ENCODE data around the gene PADI6.
"Not testable (repeated sequence)": the region's sequence is repeated elsewhere in the genome, so short reads cannot be mapped to it uniquely, and the experiment has no call there.

Gene PADI6

GRCh38 chr1:17405898-17406759 is 34.1 kb downstream of the PADI6 start:
- peak; percentile 28 to 37 for DNase-seq

- DNase-seq, result not testable (repeated sequence)
Observed at GRCh38 chr1:17406760-17407475, 34.9 kb downstream of the PADI6 start.

- not testable (repeated sequence) for DNase-seq
Observed at GRCh38 chr1:17407786-17408514, 36.0 kb downstream of the PADI6 start.

GRCh38 chr1:17409391-17409811 is 37.4 kb downstream of the PADI6 start:
- DNase-seq, result no peak

- no peak for DNase-seq
Observed at GRCh38 chr1:17412093-17412870, 40.3 kb downstream of the PADI6 start.

- no peak for DNase-seq
Observed at GRCh38 chr1:17414022-17414421, 42.0 kb downstream of the PADI6 start.

- no peak for DNase-seq
Observed at GRCh38 chr1:17416389-17416788, 44.4 kb downstream of the PADI6 start.

GRCh38 chr1:17419626-17420328 is 47.8 kb downstream of the PADI6 start:
- DNase-seq, result peak; percentile 58 to 64

GRCh38 chr1:17420391-17420918 is 48.5 kb downstream of the PADI6 start:
- DNase-seq, result no peak

- DNase-seq, result no peak
Observed at GRCh38 chr1:17422461-17422860, 50.5 kb downstream of the PADI6 start.

GRCh38 chr1:17423781-17424245 is 51.8 kb downstream of the PADI6 start:
- no peak for DNase-seq

GRCh38 chr1:17425806-17426600 is 54.0 kb downstream of the PADI6 start:
- no peak for DNase-seq

- DNase-seq, result no peak
Observed at GRCh38 chr1:17427696-17428660, 56.0 kb downstream of the PADI6 start.

GRCh38 chr1:17429183-17429582 is 57.2 kb downstream of the PADI6 start:
- DNase-seq, result no peak

- no peak for DNase-seq
Observed at GRCh38 chr1:17432412-17432811, 60.4 kb downstream of the PADI6 start.

- no peak for DNase-seq
Observed at GRCh38 chr1:17433261-17433660, 61.3 kb downstream of the PADI6 start.

GRCh38 chr1:17434016-17434415 is 62.0 kb downstream of the PADI6 start:
- no peak for DNase-seq

- no peak for DNase-seq
Observed at GRCh38 chr1:17434601-17435000, 62.6 kb downstream of the PADI6 start.
